Measurements from ENCODE around the gene LRTM2. TPM values are rescaled to one million over a fixed set of nuclear protein-coding genes. Genes with fewer than 3 reads are reported as not detected.

Gene LRTM2
- total RNA-seq, 1 donor from 2014 or later: not detected

DNA sequence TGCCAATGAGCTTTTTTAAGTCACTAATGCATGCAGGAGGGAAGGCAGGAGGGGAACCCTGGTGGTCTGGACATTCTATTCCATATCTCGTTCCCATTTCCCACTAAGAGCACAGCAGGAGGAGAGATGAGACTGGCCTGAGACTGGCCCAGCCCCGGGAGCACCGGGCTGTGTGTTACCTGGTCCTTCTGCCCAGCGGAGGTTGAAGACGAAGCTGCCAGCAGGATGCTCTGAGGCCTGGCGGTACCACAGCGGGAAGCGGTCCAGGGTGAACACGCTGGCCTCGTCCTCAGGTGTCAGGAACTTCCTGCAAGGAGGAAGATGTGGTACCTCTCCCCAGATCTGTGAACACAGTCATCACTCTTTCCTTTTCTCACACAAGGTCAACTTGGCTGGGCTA lies 23.9 kb downstream of the LRTM2 start:
- DNase-seq (ENCODE audit: low read depth): no peak
- no peak overlapping the region for H3K4me3 ChIP-seq (ENCODE audit: low read depth, low read length)
- TF ChIP-seq, protein P1, sequence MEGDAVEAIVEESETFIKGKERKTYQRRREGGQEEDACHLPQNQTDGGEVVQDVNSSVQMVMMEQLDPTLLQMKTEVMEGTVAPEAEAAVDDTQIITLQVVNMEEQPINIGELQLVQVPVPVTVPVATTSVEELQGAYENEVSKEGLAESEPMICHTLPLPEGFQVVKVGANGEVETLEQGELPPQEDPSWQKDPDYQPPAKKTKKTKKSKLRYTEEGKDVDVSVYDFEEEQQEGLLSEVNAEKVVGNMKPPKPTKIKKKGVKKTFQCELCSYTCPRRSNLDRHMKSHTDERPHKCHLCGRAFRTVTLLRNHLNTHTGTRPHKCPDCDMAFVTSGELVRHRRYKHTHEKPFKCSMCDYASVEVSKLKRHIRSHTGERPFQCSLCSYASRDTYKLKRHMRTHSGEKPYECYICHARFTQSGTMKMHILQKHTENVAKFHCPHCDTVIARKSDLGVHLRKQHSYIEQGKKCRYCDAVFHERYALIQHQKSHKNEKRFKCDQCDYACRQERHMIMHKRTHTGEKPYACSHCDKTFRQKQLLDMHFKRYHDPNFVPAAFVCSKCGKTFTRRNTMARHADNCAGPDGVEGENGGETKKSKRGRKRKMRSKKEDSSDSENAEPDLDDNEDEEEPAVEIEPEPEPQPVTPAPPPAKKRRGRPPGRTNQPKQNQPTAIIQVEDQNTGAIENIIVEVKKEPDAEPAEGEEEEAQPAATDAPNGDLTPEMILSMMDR (conservative IDR thresholded peaks at IDR 0.05; ENCODE audit: low read depth, low read length): no peak

DNA sequence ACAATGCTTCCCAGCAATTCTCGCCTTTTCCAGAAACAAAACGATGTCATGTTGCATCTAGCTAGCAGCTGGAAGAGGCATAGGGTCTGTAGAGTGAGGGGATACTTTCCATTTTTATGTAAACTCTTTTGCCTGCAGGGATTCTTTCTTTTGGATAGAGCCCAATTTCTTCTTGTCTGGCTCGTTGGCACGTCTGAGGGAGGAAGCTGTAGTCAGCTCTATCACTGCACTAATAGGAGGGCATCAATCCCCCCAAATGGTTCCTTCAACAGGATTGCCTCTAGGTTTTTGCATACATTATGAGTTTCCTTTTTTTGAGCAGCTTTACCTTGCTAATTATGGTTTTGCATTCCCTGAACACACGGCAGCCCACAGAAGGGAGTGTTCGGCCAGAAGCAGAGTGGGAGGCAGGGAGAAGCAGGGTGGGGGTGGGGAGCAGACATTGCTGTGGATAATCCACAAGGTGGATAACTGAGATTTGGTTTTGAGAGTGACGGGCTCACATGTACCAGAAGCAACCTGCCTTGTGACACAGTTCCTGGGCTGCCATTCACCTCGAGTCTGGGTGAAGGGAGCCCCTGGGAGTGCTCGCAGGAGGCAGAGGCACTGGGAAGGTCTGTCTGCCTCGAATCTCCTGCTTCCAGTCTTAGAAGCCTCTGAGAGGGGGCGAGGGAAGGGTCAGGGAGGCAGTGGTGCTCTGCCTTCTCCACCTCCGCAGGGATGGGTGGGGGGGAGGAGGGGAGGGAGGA lies 24.5 kb downstream of the LRTM2 start:
- TF ChIP-seq, protein P1 (conservative IDR thresholded peaks at IDR 0.05; ENCODE audit: low read depth, low read length): no peak
- DNase-seq (ENCODE audit: low read depth): no peak
- no peak overlapping the region for H3K4me3 ChIP-seq (ENCODE audit: low read depth, low read length)

DNA sequence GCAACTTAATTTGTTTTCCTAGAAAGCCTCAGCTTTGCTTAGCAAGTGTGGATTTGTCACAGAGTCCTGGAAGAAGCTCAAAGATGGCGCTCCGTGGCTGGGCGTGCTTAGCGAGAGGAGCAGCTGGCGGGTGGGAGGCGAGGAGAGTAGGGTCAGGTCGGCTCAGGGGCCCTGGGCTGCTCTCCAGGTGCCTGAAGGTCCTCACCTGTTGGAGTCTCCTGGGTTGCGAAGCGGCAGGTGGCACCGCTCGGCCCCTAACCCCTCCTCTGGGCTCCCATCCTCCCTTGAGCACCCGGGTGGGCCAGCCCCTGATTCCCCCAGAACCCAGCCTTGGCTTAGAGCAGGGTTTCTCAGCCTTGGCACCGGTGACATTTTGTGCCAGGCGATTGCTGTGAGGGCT lies 25.1 kb downstream of the LRTM2 start:
- no peak for DNase-seq (ENCODE audit: low read depth)
- TF ChIP-seq, protein P1 (conservative IDR thresholded peaks at IDR 0.05; ENCODE audit: low read depth, low read length): no peak
- no peak overlapping the region for H3K4me3 ChIP-seq (ENCODE audit: low read depth, low read length)

DNA sequence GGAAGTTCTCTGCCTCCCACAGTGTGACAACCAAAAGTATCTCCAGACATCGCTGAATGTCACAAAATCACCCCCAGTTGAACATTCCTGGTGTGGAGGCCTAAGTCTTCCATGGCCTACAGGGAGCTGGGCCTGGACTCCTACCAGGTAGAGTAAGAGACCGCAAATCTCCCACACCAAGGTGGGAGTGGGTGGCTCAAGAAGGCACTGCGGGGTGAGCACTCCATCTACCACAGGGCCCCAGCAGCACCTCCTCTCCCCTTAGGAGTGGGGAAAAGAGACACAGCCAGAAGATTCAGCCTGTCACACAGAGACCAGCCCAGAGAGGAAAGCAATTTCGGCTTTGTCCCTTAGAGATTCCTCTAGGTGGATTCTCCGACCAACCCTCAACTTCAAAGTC lies 25.5 kb downstream of the LRTM2 start:
- DNase-seq (ENCODE audit: low read depth): no peak
- TF ChIP-seq, protein P1 (conservative IDR thresholded peaks at IDR 0.05; ENCODE audit: low read depth, low read length): no peak
- H3K4me3 ChIP-seq (ENCODE audit: low read depth, low read length): no peak overlapping the region

DNA sequence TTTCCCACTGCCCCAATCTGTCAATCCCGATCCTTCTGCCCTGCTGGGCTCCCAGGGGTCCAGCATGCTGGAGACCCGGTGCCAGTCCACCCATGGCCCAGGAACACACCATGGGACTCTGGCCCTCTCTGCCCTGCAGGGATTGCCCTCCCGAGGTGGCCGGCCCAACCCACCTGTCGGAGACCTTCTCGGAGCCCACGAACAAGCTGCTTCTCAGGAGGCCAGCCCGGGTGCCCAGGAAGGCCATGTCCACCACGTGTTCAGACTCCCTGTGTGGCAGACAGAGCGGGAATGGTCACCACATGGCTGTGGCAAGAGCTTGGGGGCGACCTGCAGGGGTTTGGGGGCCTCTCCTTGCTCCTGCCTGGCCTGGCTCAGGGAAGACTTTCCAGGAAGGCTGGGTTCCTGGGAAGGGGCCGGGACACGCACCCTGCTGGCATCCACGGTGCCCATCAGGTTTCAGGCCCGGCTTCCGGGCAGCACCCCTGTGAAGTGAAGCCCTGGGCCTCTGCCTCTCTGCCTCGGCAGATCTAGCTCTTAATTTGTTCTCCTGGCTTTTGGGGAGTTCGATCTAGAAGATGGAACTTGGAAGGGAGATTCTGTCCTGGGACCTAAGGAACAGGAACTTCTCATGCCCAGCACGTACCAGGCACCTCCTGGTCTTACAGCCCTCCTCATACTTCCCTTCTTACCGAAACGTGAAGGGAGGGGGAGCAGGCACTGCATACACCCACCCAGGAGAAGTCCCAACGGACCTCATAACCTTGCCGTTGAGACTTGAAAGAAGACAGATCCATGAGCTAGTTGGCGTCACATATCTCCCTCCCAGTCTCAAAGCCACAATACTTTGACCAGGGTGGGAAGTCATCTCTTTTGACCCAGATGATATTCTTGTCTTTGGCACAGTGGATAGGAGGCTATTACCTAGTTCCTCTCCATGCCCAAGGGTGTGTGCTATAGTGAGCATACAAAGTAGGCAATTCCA lies 26.3 kb downstream of the LRTM2 start:
- TF ChIP-seq, protein P1 (conservative IDR thresholded peaks at IDR 0.05; ENCODE audit: low read depth, low read length): no peak
- DNase-seq (ENCODE audit: low read depth): no peak
- no peak overlapping the region for H3K4me3 ChIP-seq (ENCODE audit: low read depth, low read length)

DNA sequence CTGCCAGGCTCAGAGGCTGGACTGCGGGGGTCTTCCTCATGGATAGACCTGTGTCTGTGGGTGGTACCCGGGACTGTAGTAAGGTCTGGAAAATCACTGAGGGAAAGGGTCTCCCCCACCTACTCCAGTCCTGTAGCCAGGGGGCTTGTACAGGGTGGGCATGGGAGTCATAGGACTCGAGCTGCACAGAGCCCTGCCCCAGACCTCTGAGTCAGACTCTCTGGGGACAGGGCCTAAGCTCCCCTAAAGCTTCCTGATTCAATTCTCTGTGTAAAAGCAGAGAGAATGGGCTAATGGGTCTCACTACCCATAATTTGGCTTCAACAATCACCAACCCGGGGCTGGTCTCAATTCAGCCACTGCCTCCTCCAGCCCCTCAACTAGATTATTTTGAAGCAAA lies 27.0 kb downstream of the LRTM2 start:
- H3K4me3 ChIP-seq (ENCODE audit: low read depth, low read length): no peak overlapping the region
- TF ChIP-seq, protein P1 (conservative IDR thresholded peaks at IDR 0.05; ENCODE audit: low read depth, low read length): no peak
- DNase-seq (ENCODE audit: low read depth): no peak

Data from epithelial cell of proximal tubule (primary cell).